Panc1 (cell line): Measurements from ENCODE around the gene AUH. TPM values are rescaled to one million over a fixed set of nuclear protein-coding genes. Genes with fewer than 3 reads are reported as not detected.
"Not testable (repeated sequence)": the region's sequence is repeated elsewhere in the genome, so short reads cannot be mapped to it uniquely, and the experiment has no call there.

Experiments used
- ATAC-seq: fragments of 200-7000 bp; cut with Tn5 transposase; 2 replicates; pipeline ENCODE4 v1.9.1; 2020; ENCODE audit warnings: mild to moderate bottlenecking, moderate library complexity
- BruUV-seq: library from RNA; stranded (reverse); fragments of 400-500 nt; replicated peaks from 2 replicates; lab custom pipeline; 2021; lab: Mats Ljungman, UMichigan
- CTCF ChIA-PET: fragments of 300-600 bp; sonication (Branson Sonifier 250); formaldehyde crosslinking; loops from one replicate; lab custom pipeline; 2022; ENCODE audit warnings: antibody characterized with exemption; lab: Charles Lee
- POLR2A ChIA-PET: fragments of 300-600 bp; sonication (Branson Sonifier 250); formaldehyde crosslinking; loops from one replicate; lab custom pipeline; 2022; ENCODE audit warnings: antibody characterized with exemption; lab: Charles Lee
- DNase-seq: peaks from one replicate; pipeline ENCODE4 v3.0.0-alpha.2; 2010; ENCODE audit warnings: low read depth, low spot score
- H3K27ac ChIP-seq: 2 replicates; pipeline ENCODE4 v1.5.1; 2011; ENCODE audit warnings: mild to moderate bottlenecking, low read length, inconsistent platforms
- H3K27me3 ChIP-seq: fragments of 200-500 bp; sonication (Bioruptor generic); 2 replicates; pipeline ENCODE4 v1.6.0; 2014; ENCODE audit warnings: low read length, inconsistent platforms; ENCODE audit not compliant: control insufficient read depth, insufficient read depth
- H3K36me3 ChIP-seq: fragments of 200-500 bp; sonication (Bioruptor generic); 2 replicates; pipeline ENCODE4 v1.5.1; 2014; ENCODE audit warnings: inconsistent platforms, mild to moderate bottlenecking, low read length, moderate library complexity; ENCODE audit not compliant: control insufficient read depth, insufficient read depth
- H3K4me1 ChIP-seq: 2 replicates; pipeline ENCODE4 v1.5.1; 2011; ENCODE audit warnings: inconsistent platforms, mild to moderate bottlenecking, low read length, moderate library complexity; ENCODE audit not compliant: control insufficient read depth, insufficient read depth
- H3K4me3 ChIP-seq, 2 experiments: 2 replicates each; pipeline ENCODE4 v1.5.1; 2011 to 2012; ENCODE audit warnings: low read depth in 2 of 2, low read length in 2 of 2, mild to moderate bottlenecking in 2 of 2, inconsistent platforms in 1 of 2, moderate library complexity in 1 of 2
- H3K9me3 ChIP-seq: fragments of 200-500 bp; sonication (Bioruptor generic); 2 replicates; pipeline ENCODE4 v1.5.1; 2014; ENCODE audit warnings: low read depth, mild to moderate bottlenecking, inconsistent platforms, low read length, moderate library complexity; ENCODE audit not compliant: control insufficient read depth, insufficient read depth
- CTCF ChIP-seq: fragments of 450-650 bp; IDR thresholded peaks from 2 replicates; pipeline ENCODE4 v1.5.1; 2017; ENCODE audit warnings: mild to moderate bottlenecking
- POLR2AphosphoS5 ChIP-seq: IDR thresholded peaks from 2 replicates; pipeline ENCODE4 v1.6.1; 2012; ENCODE audit warnings: mild to moderate bottlenecking, low read depth, low read length, moderate library complexity
- REST ChIP-seq, 2 experiments: IDR thresholded peaks; 2 replicates each; pipeline ENCODE4 v1.6.1; 2011 to 2012; ENCODE audit warnings: low read depth in 2 of 2, control low read depth in 1 of 2, low read length in 1 of 2, mild to moderate bottlenecking in 1 of 2, moderate library complexity in 1 of 2; ENCODE audit not compliant: insufficient read depth in 1 of 2
- SIN3A ChIP-seq: IDR thresholded peaks from 2 replicates; pipeline ENCODE4 v1.6.1; 2012; ENCODE audit warnings: low read depth, mild to moderate bottlenecking, low read length, moderate library complexity, borderline replicate concordance; ENCODE audit not compliant: insufficient read depth
- TCF7L2 ChIP-seq: IDR thresholded peaks from 2 replicates; pipeline ENCODE4 v1.6.1; 2011; ENCODE audit warnings: mild to moderate bottlenecking, low read depth, low read length, inconsistent platforms
- in situ Hi-C: cut with HindIII; loops from 2 replicates; pipeline ENCODE4 v1.10.0; 2016; ENCODE audit warnings: low sequenced_read_pairs, low pct_unique_long_range_greater_than_20kb
- intact Hi-C: fragments of 100-400 bp; cut with micrococcal nuclease; formaldehyde crosslinking; loops from one replicate; pipeline ENCODE4 v1.10.0; 2022; ENCODE audit not compliant: unreplicated experiment
- total RNA-seq: library from RNA; stranded (reverse); gene quantifications from one replicate; pipeline ENCODE4 v1.2.1, GENCODE V29; 2021; ENCODE audit not compliant: unreplicated experiment

Gene AUH
- total RNA-seq, 1 experiment from 2014 or later: 7.7 TPM

- no peak for DNase-seq
- intact Hi-C loops (no loop called here), in situ Hi-C loops (no loop called here)
- Histone ChIP-seq H3K27ac (no peak overlapping the region), H3K27me3 (no peaks in the 10 kb centered on the region), H3K4me1 (no peaks in the 10 kb centered on the region), H3K36me3 (no peaks in the 10 kb centered on the region), H3K4me3 (no peak overlapping the region), H3K9me3 (no peaks in the 10 kb centered on the region)
- TF ChIP-seq CTCF: no peak
- no peak for TF ChIP-seq POLR2AphosphoS5
- no peak for TF ChIP-seq TCF7L2
- TF ChIP-seq SIN3A: no peak
- no peak for TF ChIP-seq REST (IDR thresholded peaks at IDR 0.05; ENCODE audit: insufficient read depth in 1 of 2, low read depth in 2 of 2, low read length in 1 of 2)
- ChIA-PET CTCF (no interaction called here), POLR2A (no interaction called here)
- no peak for ATAC-seq
- no TSS peak for BruUV-seq
These were observed 13.2 kb upstream of the AUH start for GRCh38 chr9:91374939-91375338.

- DNase-seq (no peak), ATAC-seq (no peak)
- no peaks in the 10 kb centered on the region for H3K27me3 ChIP-seq
- intact Hi-C loops: no loop called here
- H3K9me3 ChIP-seq: no peaks in the 10 kb centered on the region
- TF ChIP-seq CTCF (no peak), POLR2AphosphoS5 (no peak), TCF7L2 (no peak)
- no peak overlapping the region for H3K4me3 ChIP-seq
- H3K36me3 ChIP-seq: no peaks in the 10 kb centered on the region
- ChIA-PET CTCF (no interaction called here), POLR2A (no interaction called here)
- in situ Hi-C loops: no loop called here
- H3K4me1 ChIP-seq: no peaks in the 10 kb centered on the region
- no peak overlapping the region for H3K27ac ChIP-seq
- BruUV-seq: no TSS peak
These were observed 10.2 kb upstream of the AUH start for GRCh38 chr9:91371894-91372293.

GRCh38 chr9:91370006-91370405 is 8.3 kb upstream of the AUH start:
- H3K4me1 ChIP-seq, in situ Hi-C loops, ATAC-seq, H3K9me3 ChIP-seq, DNase-seq, H3K27ac ChIP-seq, POLR2A ChIA-PET, H3K27me3 ChIP-seq, BruUV-seq, H3K36me3 ChIP-seq, intact Hi-C loops, H3K4me3 ChIP-seq, CTCF ChIA-PET: not testable (repeated sequence)
